GM21381 (cell line): ENCODE data around the gene PLS1.

Experiments
- ATAC-seq: cut with Tn5 transposase; IDR thresholded peaks from one replicate; pipeline ENCODE4 v1.9.1; 2021; ENCODE audit warnings: mild to moderate bottlenecking, moderate library complexity; ENCODE audit not compliant: unreplicated experiment

The PLS1 gene

GRCh38 chr3:142754494-142754893 is 158.3 kb downstream of the PLS1 start:
- no peak for ATAC-seq
